Measurements from ENCODE around the gene LCAT.
A peak's percentile ranks its signal among the peaks of the same experiment; 100 is the strongest.
"Not testable (repeated sequence)": the region's sequence is repeated elsewhere in the genome, so short reads cannot be mapped to it uniquely, and the experiment has no call there.

Gene LCAT

DNA sequence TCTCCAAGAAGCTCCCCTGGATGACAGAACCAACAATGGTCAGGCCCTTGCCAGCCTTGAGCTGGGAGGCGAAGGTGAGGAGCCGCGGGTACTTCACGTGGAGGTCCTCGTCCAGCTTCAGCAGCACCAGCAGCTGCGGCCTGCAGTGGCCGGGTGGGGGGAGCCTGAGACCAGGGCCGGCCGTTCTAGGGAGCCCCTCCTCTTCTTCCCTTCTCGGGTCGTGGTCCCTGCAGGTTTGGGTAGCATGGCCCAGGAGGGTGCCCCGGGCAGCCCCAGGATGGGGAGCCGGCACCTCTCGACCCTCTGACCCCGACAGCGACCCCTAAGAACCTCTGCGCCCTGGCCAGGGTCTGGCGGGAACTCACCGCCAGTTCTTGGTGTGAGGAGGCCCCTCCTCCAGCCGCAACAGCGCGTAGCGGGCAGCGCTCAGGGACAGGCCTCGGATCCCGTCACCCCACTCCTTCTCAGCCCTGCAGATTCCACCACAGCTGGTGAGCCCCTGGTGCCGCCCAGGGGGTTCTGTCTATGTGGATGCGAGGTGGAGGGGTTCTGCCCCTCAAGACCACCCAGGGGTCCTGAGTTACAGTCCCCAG, 3.1 kb upstream of the LCAT start:
- DNase-seq, result no peak

DNA sequence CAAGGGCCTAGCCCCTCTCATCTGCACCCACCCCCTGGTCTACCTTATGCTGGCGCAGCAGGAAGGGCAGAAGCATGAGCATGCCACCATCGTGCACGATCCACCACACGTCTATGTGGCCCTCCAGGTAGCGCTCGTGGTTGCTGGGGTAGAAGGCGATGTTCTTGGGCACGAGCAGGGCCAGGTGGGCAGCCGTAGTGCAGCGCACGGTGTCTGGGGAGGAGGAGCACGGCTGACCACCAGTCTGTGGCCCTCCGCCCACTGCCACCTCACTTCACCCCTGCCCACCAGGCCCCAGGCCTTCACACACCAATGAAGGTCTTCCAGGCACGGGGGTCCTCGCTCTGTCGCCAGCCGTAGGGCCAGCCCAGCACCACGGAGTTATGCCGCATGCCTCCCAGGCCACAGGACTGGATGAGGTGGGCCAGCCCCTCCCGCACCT, 2.2 kb upstream of the LCAT start:
- no peak for DNase-seq

DNA sequence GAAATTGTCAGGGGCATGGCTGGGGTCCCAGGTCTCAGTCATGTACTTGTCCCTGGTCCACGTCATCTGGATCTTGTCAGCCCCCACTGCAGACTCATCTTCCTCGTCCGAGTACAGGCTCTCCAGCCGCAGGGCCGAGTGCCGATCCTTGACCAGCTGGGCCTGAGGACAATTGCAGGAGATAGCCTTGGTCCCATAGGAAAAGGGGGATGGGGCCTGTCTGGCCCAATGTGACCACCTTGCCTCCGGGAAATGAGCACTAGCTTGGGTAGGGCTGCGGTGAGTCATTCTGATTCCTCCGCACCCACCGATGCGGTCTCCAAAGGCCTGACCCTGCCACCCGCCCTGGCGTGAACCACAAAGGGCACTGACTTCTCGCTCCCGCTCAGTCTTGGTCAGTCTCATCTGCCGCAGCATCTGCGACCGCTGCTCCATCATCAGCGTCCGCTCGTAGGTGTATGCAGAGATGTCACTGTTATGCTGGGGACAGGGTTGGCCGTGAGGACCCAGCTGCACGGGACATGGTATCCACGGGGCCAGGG, 1.5 kb upstream of the LCAT start:
- DNase-seq, result no peak

DNA sequence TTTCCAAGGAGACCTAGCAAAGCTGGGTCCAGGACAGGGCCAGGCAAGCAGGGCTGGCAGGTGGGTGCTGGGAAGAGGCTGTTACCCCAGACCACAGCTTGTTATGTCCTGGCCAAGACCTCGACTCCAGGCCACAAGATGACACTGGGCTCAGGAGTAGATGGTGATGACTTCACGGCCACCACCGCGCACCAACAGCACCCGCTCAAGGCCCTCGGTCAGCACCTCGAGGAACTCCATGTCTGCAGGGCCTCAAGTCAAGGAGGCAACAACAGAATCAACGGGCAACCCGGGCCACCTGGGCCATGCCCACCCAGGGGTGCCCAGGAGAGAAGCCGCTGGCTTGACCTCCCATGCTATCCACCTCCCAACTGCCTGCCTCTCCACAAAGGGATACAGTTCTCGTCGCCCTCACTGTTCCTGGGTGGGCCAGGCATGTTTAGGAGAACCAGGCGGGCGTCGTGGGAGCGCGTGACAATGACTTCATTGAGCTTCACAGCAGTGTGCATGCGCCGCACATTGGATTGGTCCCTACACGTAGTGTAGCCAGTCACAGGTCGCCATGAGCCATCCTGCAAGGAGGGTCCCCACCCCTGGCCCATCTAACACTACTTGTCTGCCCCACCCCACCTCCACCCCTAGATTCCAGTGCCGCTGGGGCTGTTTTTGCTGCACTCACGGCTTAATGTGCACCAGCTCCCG, 921 bp upstream of the LCAT start:
- DNase-seq, result no peak

DNA sequence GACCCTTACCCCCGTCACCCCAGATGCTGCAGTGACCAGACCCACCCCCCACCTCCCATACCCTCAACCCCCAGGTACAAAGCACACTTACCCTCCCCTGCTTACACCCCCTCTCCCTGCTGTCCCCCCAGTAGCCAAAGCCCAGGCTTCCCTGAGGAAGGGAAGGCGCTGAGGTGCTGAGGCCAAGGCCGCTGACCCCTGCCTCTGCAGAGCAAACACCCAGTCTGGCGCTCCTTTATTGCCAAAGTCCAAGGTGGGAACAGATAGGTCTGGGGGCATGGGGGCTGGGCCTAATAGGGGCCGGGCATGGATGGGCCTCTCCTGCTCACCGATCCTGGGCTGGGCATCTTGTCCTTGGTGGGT, 683 bp downstream of the LCAT start:
- no peak for DNase-seq

DNA sequence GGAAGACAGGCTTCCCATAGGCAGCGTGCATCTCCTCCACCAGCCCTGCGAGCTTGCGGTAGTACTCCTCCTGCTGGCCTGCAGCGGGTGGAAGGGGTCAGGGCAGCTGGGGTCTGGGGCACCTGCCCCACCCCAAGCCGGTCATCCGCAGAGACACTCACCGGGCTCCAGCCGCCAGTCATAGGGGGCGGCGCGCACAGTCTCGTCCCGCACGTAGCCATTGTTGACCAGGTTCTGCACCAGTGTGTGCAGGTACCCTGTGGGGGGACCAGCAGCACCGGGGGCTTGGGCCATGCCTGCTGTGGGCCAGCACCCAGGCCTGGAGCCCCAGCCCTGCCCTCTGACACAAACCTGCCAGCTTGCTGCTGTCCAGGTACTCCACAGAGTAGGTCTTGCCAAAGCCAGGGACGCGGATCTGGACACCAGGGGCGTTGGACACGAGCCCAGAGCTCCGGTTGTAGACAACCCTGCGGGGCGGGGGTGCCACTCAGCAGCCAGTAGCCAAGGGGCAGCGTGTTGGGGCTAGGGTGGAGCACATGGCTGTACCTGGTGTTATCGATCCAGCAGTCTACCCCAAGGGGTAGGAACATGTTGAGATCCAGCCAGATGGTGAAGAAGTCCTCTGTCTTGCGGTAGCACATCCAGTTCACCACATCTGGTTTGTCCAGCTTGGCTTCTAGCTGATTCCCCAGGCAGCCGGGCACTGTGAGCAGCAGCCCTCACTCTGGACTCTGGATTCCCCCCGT, 1.2 kb downstream of the LCAT start:
- DNase-seq, result no peak

DNA sequence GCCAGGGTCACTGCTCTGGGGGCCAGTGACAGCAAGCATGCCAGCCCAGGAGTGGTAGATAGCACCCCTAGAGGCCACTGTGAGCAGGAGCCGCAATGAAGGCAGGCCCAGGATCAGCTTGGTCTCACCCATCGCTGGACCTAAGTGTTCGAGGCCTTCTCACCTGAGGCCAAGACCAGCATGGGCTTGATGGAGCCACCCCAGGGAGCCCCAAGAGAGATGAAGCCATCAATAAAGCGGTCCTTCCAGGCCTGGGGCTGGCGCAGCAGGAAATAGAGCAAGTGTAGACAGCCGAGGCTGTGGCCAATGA, 1.8 kb downstream of the LCAT start:
- peak; percentile 57 for DNase-seq

DNA sequence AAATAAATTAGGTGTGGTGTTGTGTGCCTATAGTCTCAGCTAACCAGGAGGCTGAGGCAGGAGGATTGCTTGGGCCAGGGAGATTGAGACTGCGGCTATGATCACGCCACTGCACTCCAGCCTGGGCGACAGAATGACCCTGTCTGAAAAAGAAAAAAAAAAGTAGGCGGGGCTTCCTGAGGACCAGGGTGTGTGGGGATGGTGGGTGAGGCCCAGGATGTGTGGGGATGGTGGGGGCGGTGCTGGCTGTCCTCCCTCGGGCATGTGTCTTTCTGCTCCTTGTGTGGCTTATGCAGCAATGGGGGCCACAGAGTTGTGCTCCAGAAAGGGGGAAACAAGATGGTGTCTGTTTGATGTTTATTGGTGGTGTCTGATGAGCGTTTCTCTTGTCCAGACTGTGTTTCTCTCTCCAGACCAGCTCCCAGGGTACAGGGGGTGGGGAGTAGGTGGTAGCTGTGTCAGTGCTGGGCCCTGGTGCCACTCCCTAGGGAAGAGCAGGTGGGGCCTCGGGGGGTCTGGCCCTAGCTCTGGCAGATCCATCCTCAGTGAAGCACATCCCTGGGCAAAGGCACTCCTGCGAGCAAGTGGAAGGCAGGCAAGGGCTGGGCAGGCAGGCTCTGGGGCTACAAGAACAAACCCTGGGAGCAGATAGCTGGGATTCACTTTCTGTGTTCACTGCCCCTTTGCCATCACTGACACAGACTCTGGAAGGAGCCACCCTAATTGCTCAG, 2.3 kb downstream of the LCAT start:
- DNase-seq, result no peak

DNA sequence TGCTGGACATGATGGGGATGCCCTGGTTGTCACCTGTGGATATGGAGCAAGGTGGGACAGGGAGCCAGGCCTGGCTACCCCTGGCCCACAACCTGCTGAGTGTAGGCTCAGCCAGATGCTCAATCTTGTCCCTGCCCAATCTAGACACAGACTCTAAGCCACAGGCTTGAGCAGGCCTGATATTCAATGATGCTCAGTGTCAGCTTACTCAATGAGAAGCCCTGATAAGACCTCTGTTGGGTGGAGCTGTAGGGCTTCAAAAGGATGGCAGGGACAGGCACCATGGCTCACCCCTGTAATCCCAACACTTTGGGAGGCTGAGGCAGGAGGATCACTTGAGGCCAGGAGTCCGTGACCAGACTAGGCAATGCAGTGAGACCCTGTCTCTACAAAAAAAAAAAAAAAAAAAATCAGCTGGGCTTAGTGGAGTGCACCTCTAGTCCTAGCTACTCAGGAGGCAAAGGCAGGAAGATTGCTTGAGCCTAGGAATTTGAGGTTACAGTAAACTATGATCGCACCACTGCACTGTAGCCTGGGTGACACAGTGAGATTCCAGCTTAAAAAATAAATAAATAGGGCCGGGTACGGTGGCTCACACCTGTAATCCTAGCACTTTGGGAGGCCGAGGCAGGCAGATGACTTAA, 3.4 kb downstream of the LCAT start:
- DNase-seq, result no peak

DNA sequence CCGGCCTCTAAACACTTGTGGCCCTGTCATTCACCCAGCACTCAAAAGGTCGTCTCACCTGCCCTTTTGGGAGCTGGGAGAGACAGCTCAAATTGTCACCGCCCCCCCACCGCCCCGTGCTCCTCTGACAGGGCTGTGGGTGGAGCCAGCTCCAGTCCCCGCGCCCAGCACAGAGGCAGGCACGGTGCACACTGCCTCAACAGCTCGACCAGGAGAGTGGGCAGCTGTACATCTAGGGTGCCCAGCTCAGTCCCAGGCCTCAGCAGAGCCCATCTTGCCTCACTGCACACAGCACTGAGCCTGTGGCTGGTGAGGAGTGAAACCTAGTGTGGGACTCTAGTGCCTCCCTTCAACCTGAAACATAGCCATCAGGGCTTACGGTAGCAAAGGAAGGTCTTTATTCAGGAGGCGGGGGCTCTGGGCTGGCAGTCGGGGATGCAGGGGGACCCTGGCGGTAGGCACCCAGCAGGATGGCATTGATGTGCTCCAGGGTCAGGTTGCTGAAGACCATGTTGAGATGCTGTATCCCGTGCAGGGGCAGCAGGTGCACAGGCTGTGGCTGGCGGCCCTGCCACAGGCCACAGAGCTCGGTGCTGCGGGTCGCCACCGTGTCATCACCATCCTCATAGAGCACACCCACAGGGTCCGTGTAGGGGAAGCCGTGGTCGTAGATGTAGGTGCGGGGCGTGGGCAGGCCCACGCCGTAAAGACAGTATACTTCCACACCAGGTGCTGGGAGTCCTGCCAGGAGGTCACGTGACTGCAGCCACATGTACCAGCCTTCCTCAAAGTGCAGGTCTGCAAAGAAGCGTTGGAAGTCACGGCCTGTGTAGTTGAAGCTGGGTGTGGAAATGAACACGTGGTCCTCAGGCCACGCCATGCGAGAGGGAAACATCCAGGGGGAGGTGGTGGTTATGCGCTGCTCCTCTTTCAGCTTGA, 4.1 kb downstream of the LCAT start:
- DNase-seq, result peak; percentile 56

DNA sequence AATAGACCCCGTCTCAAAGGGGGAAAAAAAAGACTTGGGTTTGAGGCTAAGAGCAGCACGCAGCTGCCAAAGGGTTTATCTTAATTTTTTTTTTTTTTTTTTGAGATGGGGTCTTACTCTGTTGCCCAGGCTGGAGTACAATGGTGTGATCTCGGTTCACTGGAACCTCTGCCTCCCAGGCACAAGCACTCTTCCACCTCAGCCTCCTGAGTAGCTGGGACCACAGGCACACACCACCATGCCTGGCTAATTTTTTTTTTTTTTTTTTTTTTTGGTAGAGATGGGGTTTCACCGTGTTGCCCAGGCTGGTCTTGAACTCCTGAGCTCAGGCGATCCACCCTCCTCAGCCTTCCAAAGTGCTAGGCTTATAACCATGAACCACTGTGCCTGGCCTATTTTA, 6.2 kb downstream of the LCAT start:
- DNase-seq, result not testable (repeated sequence)

DNA sequence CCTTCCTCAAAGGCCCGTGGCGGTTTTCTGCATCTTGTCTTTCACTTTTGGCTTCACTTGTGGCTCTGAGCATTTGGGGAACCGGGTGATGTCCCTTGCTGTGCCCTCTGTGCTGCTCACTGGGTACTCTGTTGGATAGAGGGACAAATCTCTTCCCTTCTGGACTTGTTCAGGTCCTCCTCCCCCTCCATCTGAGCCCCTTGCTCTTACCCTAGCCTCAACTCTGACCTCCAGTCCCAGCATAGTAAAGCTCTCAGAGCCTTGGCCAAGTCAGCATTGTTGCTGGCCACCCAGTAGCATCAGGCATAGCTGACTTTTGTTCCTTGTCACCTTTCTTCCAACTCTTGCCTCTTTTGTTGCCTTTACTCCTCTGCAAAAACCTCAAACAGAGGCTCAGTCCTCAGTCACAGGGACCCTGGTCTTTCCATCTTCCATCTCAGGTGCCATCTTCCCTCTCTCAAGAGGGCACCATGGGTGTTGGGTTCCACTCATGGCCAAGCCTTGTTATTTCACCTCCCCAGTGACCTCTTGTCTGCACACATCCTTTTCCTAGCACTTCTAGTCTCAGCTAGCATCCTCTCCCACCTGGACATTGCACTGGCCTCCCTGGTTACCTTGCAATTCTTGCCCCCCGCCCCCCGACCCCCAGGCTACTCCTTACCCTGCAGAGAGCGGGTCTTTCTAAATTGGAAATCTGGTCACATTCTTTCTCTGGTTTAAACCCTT, 6.9 kb downstream of the LCAT start:
- no peak for DNase-seq

DNA sequence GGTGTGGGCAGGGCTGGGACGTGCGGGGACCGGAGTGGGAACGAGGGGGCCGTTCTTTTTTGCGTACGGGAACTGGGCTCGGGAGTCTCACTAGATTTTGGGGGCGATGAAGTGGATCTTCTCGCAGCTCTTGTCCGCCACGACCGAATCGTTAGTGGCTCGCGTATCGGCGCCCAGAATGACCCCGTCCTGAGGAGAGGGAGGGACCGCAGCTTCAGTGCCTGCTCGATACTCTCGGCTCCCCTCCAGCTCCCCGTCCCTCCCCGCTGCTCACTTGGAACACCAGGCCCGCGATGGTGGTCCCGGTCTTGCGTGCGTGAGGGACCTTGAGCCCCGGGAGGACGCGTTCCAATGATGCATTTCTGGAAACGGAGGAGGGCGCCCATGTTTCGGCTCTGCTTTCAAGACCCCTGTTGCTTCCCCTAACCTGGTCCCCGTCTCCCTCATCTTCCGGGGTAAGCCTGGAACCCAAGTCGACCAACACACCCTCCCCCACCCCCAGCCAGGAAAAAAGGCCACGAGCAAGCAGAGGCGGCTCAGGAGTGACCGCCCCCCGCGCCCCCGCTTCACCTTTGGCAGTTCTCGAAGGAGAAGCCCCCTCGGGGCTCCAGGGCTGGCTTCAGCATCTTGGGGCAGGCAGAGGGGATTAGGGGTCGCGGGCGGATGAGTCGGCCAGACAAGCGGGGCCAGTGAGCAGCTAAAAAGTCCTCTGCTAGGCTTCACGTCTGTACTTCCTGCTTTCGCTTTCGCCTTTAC, 7.6 kb downstream of the LCAT start, which contains the start of gene PSMB10:
Gene PSMB10, minus strand, starts transcription at position 727 of the 756 bp plus-strand sequence. Its CDS starts 101 bp downstream, at position 626.
- peak; percentile 80 for DNase-seq

DNA sequence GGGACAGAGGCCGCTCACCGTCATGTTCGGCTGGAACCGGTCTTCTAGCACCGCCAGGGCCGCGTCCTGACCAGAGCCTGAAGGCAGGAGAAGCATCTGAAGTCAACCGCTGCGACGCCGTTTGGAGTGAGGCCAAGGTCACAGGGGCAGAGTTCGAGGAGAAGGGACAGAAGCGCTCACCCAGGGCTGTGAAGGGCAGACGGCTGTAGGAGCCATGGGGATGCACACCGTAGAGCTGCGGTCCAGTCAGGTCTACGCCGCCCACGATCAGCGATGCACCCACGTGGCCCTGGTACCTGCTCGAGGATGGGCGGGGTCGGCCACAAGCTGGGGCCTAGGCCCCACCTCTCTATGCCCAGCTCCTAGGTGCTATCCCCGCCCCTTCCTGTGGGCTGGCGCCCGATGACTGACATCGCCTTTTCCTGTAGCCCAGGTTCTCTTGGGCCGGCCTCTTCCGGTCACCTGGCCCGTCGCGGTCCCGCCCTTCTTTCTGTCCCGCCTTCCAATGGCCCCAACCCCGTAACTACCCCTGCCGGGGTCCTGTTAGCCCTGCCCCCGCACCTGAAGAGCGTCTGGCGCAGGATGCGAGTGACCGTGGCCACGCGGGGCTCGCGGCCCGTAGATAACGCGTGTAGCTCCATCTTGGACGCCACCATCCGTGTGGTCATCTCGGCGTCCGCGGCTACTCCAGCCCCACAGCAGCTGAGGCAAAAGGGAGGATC, 8.4 kb downstream of the LCAT start:
- peak; percentile 98 for DNase-seq

DNA sequence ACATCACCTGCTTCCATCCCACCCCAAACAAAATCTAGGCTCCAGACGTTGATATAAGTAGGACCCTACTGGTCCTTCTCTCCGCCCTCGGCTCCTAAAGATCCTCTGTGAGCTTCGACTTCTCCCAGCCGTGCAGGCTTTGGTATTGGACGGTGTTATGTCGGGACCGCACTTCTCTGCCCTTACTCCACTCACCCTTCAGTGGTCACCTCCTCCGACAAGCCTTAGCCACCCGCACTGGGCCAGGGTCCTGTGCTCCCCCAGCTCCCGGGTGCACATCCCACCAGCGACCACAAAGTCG, 8.9 kb downstream of the LCAT start:
- DNase-seq, result peak; percentile 65

DNA sequence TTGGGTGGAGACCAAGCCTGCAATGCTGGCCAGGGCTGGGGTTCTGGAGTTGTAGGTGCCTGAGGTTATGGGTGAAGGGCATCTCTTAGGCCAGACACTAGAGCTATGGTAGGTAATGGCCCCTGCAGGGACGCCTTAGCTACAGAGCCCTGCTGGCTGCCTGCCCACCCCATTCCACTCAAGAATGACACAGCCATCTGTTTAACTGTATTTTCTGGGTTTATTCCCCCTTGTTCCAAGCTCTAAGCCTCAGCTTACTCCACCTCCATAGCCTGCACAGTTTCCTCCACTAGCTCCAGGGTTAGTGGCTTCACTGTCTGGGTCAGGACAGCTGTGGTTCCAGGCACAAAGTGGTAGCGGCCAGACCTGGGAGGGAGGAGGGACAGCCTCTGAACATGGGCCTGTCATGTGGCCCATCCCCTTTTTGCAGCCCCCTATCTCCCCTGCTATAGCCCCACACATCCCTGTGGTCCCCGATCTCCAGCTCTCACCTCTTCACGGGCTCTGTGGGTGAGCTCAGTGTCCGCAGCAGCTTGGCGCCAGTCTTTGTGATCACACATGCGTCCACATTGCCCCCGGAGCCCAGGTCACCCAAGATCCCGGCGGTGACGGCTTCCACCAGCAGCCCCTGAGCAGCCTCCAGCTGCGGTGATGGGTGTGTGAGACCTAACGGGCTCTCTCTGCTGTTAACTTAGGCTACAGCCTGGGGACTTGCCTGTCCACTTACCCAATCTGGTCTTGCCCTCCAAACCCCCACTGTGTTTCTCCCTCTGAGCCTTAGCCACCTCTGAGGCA, 9.4 kb downstream of the LCAT start:
- DNase-seq, result no peak

DNA sequence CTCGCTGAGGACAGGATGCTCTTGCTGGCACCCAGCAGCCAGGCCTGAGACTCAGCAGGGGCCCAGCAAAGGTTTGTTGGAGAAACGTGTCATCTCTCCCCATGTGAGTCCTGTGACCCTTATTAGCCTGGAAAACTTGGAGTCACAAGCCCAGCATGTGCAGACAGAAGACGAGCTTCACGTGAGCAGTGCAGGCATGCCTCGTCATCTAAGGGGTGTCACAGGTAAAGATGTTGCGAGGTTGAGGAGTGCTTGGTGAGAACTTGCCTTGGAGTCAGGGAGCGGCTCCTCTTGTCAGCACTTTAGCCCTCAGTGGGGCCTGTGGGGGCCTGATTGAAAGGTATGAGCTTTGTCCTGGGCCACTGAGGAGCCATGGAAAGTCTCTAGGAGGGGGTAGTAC, 10.1 kb downstream of the LCAT start:
- DNase-seq, result peak; percentile 16

DNA sequence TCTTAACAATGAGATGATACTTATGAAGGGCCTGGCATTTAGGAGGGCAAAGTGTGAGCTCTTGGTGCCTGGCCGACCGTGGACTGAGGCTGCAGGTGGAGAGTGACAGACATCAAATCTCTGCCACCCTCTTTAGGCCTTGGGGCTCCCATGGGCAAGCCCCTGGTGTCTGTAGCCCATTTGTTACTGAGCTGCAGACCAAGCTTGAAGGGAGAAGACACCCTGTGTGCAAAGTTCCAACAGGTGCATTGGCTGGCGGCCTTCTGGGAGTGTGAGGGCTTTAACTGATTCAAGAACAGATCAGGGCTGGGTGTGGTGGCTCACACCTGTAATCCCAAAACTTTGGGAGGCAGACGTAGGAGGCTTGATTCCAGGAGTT, 11.5 kb downstream of the LCAT start:
- no peak for DNase-seq
